8988T (cell line): ENCODE results near the gene SQOR.

Source experiments
- DNase-seq: peaks from one replicate; pipeline ENCODE4 v3.0.0; 2011

SQOR gene

DNA sequence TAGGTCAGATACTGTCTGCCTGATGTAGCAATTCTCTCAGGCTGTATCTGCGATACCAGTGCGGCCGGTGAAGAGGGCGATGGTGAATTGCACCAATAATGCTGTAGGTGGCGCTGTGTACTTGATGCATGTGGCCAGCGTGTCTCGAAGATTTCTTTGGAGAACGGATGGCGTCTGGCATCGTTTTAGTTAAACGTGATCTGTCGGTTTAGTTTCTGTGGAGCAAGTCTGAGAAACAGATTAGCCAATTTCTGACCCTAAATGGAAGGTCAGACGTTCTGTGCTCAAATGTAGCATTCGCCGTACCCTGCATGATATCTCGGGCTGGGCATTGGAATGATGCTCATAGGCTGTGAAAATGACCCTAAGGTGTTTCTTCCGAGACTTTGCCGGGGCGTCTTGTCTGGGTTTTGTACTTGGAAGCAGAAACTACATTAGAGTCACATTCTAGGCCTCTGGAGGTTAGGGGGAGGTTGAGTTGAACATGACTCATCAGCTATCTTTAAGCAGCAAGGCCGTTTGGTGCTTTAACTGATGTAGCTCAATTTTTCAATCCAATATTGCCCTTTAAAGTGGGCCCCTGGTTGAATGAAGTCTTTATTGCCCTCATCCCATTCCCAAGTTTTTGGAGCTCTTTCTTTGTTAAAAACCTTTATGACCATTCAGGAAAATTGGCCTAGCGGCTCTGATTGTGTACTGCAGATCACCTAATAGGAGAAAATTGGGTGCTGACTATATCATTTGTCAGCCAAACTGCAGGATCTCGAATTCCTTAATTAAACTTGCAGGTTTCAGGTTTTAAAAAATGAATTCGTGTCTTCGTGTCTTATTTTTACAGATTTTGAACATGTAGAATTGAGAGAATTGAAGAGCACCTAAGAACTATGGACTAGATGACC lies 80.0 kb downstream of the SQOR start:
- no peak for DNase-seq

- DNase-seq: no peak
Observed at GRCh38 chr15:45715528-45715927, 80.7 kb downstream of the SQOR start.

DNA sequence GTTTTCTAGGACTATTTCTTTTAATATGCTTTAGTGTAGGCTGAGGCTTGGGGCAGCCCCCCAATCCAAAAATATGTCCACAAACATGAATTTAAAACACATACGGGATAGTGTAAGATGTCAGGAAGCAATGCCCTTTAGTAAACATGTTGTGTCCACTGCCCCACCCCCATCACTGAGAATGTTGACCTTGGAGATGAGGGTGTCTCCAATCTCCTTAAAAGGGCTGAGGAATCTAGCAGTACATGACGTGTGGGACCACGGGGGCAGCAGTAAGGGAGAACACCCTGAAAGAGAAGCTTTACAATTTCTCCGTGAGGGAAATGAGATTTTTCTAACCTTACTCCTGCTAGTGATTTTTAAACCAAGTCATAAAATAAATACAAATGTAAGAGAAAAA lies 84.7 kb downstream of the SQOR start:
- no peak for DNase-seq

DNA sequence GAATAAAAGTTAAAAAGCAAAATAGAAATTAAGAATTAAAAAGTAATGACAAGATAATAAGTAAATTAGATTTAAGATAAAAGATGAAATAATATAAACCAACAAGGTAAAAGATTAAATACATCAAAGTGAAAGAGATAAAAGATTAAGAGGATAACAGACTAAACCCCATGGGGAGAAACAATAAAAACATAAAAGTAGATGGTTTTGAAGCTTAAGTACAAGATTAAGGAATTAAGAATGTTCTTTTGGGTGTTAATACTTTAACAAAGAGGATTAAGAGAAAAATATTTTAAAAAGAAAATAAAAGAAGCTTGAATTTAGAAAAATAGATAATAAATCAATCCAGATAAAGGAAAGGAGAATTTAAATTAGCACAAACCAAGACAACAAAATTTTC lies 85.4 kb downstream of the SQOR start:
- no peak for DNase-seq

GRCh38 chr15:45728641-45729040 lies 93.8 kb downstream of the SQOR start:
- no peak for DNase-seq

DNA sequence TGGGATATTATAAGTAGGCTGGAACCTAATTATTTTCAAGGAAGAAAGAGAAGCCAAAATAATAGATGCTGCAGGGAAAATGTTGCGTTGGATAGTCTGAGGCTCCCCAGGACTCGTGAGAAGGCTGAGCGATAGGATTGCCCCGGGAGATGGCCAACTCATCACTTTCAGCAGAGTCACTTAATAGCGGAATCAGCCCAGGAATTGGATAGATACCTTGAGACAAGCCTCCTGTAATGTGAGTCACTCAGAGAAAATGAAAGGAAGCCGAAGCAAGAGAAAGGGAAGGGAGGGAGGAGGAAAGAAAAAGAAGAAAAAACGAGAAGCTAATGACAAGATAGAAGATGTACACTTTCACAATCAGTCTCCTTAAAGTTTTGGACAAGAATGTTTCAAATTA lies 94.3 kb downstream of the SQOR start:
- DNase-seq: peak; percentile 21

DNA sequence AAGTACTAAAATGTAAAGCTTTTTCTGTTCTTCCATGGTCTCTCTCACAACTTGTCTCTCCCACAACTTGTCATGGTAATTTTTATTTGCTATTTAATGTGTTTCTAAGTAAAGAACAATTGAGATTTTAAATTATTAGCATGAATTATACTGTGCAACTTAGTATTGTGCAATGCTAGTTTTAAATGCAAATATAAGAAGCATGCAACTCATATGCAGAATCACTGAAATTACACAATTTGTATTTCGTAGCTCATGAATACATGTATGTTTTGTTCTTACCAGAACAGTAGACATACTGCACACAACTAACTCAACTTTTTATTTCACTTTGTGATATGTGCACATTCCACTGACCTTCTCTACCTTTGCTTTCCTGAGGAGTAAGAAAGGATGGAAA lies 96.5 kb downstream of the SQOR start:
- no peak for DNase-seq

- no peak for DNase-seq
Observed at GRCh38 chr15:45732662-45733061, 97.8 kb downstream of the SQOR start.

GRCh38 chr15:45734260-45734711 lies 99.5 kb downstream of the SQOR start:
- no peak for DNase-seq
